ENCODE measurements around the gene RPS10.

GRCh38 chr6:34441526-34441925 is 15.7 kb upstream of the RPS10 start:
- TF ChIP-seq CTCF (IDR thresholded peaks at IDR 0.05) (no peak), POLR2A (IDR thresholded peaks at IDR 0.05) (no peak)
